G401 (cell line): ENCODE measurements around the gene POLR2F. TPM values are rescaled to one million over a fixed set of nuclear protein-coding genes. Genes with fewer than 3 reads are reported as not detected.

Experiments
- total RNA-seq: library from RNA; depleted of rRNA; stranded (reverse); fragments of >200 nt; shearing (Covaris generic); gene quantifications from 2 replicates; pipeline ENCODE4 v1.2.3, GENCODE V29; 2014; rRNA removed

Gene POLR2F
- total RNA-seq, 1 experiment from 2014 or later, result 225 TPM

Other genes with a start within 250 kb of the POLR2F start
- gene GCAT, start 145.8 kb upstream of the POLR2F start, total RNA-seq, result 35.6 and 44.6 TPM in 2 replicates
- not detected in 2 replicates for gene GALR3, start 130.3 kb upstream of the POLR2F start, total RNA-seq
- 41.7 and 46.3 TPM in 2 replicates for gene ANKRD54, start 109.4 kb upstream of the POLR2F start, total RNA-seq
- 595 and 685 TPM in 2 replicates for gene EIF3L, start 104.3 kb upstream of the POLR2F start, total RNA-seq
- 20.4 and 27.6 TPM in 2 replicates for gene MICALL1, start 47.4 kb upstream of the POLR2F start, total RNA-seq
- gene C22orf23, start 98 bp upstream of the POLR2F start, total RNA-seq, result not detected in 2 replicates
- not detected in 2 replicates for gene SOX10, start 30.9 kb downstream of the POLR2F start, total RNA-seq
- gene PICK1, start 103.7 kb downstream of the POLR2F start, total RNA-seq, result 23.3 and 35.1 TPM in 2 replicates
- not detected in 2 replicates for gene SLC16A8, start 130.5 kb downstream of the POLR2F start, total RNA-seq
- gene BAIAP2L2, start 157.0 kb downstream of the POLR2F start, total RNA-seq, result 0.20 and 0.55 TPM in 2 replicates
- 11.4 TPM in 2 replicates for gene PLA2G6, start 228.1 kb downstream of the POLR2F start, total RNA-seq
- gene MAFF, start 248.3 kb downstream of the POLR2F start, total RNA-seq, result 10.5 and 11.9 TPM in 2 replicates